Myometrial cell (primary cell): ENCODE results near the gene CDRT4. TPM values are rescaled to one million over a fixed set of nuclear protein-coding genes. Genes with fewer than 3 reads are reported as not detected.

Experiments used
- total RNA-seq: library from RNA; depleted of rRNA; stranded (reverse); fragments of >200 nt; gene quantifications from 2 replicates; pipeline ENCODE4 v1.2.3, GENCODE V29; 2015

CDRT4 gene
- 0.35 and 10.4 TPM in 2 replicates for total RNA-seq

GRCh38 chr17:15467592-15467991, at the start of gene CDRT4:
CDRT4 (minus strand) TSS chr17:15467621; CDS start chr17:15440238, 27,383 bp downstream.

Other genes starting within 250 kb of the CDRT4 start
- 29.1 and 32.3 TPM in 2 replicates for gene PMP22, start 202.3 kb downstream of the CDRT4 start, total RNA-seq
- gene TEKT3, start 126.0 kb downstream of the CDRT4 start, total RNA-seq = 0.53 TPM in 1 of 2 replicates, not detected in the other
- 6.9 and 10.7 TPM in 2 replicates for gene TVP23C, start 95.9 kb upstream of the CDRT4 start, total RNA-seq
- not detected in 2 replicates for gene FBXW10B, start 152.1 kb upstream of the CDRT4 start, total RNA-seq
- gene TRIM16, start 216.7 kb upstream of the CDRT4 start, total RNA-seq = 30.6 and 47.3 TPM in 2 replicates
- gene ZNF286A, start 232.1 kb upstream of the CDRT4 start, total RNA-seq = 10.8 and 28.3 TPM in 2 replicates